Upper lobe of left lung (tissue), 4 donors: ENCODE measurements around the gene SH3BP4.

ENCODE experiments used
- CTCF ChIP-seq, 6 experiments: fragments of 450-650 bp in 4 of 6; fragments of 200-600 bp in 2 of 6; sonication (generic) in 2 of 6; IDR thresholded peaks; one replicate each; pipeline ENCODE4 v1.5.1; 2016 to 2019; ENCODE audit warnings: antibody characterized with exemption in 6 of 6
- EP300 ChIP-seq, 4 donors: sonication (generic); formaldehyde crosslinking; IDR thresholded peaks; one replicate each; pipeline ENCODE4 v1.5.1; 2017; ENCODE audit warnings: antibody characterized with exemption in 4 of 4, control low read depth in 2 of 4
- POLR2A ChIP-seq, 4 donors: fragments of 450-650 bp; IDR thresholded peaks; one replicate each; pipeline ENCODE4 v1.5.1; 2016 to 2017; ENCODE audit warnings: antibody characterized with exemption in 4 of 4, mild to moderate bottlenecking in 2 of 4

GRCh38 chr2:235006986-235007385 is 55.2 kb downstream of the SH3BP4 start:
- TF ChIP-seq CTCF (IDR thresholded peaks at IDR 0.05) (no peak), POLR2A (IDR thresholded peaks at IDR 0.05) (no peak), EP300 (IDR thresholded peaks at IDR 0.05) (no peak)
